LNCAP (cell line): ENCODE data around the gene PLD1.

Source experiments
- CTCF ChIP-seq: fragments of 450-650 bp; IDR thresholded peaks from 2 replicates; pipeline ENCODE4 v1.5.1; 2017; ENCODE audit warnings: mild to moderate bottlenecking

The PLD1 gene

GRCh38 chr3:171676601-171677175 is 133.6 kb downstream of the PLD1 start:
- TF ChIP-seq CTCF = no peak

- TF ChIP-seq CTCF = no peak
These were observed 136.3 kb downstream of the PLD1 start for GRCh38 chr3:171673951-171674350.

GRCh38 chr3:171672538-171672937 is 137.7 kb downstream of the PLD1 start:
- TF ChIP-seq CTCF = no peak

- no peak for TF ChIP-seq CTCF
These were observed 138.2 kb downstream of the PLD1 start for GRCh38 chr3:171672124-171672523.

- no peak for TF ChIP-seq CTCF
These were observed 138.6 kb downstream of the PLD1 start for GRCh38 chr3:171671709-171672108.

- TF ChIP-seq CTCF = no peak
These were observed 143.8 kb downstream of the PLD1 start for GRCh38 chr3:171666516-171666915.

- TF ChIP-seq CTCF = no peak
These were observed 146.5 kb downstream of the PLD1 start for GRCh38 chr3:171663805-171664204.

- no peak for TF ChIP-seq CTCF
These were observed 148.8 kb downstream of the PLD1 start for GRCh38 chr3:171661484-171661883.
